ENCODE data around the gene USP48. TPM values are rescaled to one million over a fixed set of nuclear protein-coding genes. Genes with fewer than 3 reads are reported as not detected.

USP48 gene
- total RNA-seq, 4 donors from 2014 or later, result 11.5 to 24.4 (median 14.5) TPM

DNA sequence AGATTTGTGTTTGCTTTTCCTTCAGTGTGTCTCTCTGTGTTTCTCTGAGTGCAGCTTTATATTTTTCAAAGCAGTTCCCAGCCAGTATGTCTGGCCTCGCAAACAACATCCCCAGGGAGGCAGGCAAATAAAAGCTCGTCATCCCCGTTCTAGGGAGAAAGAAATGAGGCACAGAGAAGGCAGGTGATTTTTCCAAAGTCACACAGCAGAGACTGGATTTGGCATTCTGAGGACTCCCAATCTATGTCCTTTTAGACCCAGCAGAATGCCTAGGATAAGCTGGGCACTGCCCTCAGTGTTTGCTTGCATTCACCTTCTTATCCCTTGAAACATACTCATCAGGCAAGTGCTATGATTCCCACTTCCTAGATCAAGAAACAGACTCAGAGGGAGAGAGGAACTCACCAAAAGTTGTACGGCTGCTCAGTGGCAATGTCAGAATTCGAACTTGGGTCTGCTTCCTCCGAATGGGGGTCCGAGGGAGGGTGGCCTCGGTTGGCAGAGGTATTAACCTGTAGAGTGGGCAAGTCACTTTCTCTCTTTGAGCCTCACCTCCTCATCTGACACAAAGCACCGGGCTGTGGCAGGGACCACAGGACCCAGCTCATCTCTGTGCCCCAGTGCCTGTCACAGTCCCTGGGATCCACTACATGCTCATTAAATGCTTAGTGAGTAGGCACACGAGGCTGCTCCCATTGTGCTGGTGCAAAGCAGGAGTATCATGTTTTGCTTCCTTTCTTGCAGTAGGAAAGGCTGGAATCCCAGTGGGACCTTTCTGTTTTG, 118.0 kb downstream of the USP48 start:
- intact Hi-C loops (cut with DNase I; ENCODE audit: low total_unique reads) (no loop called here), in situ Hi-C loops (cut with MboI; ENCODE audit: low sequenced_read_pairs in 4 of 4) (loop anchor here in 1 of 4 donors (25.0 kb wide), 1 partner anchor 428 kb away; no protein-coding TSS in a partner anchor)
- H3K36me3 ChIP-seq, result no peaks in the 10 kb centered on the region
- H3K27me3 ChIP-seq, result peaks cover 46 to 68% (median 68%) of the 10 kb centered on the region in 3 donors
- ATAC-seq, result no peak
- no peak for TF ChIP-seq POLR2A (IDR thresholded peaks at IDR 0.05)
- TF ChIP-seq, protein P1, sequence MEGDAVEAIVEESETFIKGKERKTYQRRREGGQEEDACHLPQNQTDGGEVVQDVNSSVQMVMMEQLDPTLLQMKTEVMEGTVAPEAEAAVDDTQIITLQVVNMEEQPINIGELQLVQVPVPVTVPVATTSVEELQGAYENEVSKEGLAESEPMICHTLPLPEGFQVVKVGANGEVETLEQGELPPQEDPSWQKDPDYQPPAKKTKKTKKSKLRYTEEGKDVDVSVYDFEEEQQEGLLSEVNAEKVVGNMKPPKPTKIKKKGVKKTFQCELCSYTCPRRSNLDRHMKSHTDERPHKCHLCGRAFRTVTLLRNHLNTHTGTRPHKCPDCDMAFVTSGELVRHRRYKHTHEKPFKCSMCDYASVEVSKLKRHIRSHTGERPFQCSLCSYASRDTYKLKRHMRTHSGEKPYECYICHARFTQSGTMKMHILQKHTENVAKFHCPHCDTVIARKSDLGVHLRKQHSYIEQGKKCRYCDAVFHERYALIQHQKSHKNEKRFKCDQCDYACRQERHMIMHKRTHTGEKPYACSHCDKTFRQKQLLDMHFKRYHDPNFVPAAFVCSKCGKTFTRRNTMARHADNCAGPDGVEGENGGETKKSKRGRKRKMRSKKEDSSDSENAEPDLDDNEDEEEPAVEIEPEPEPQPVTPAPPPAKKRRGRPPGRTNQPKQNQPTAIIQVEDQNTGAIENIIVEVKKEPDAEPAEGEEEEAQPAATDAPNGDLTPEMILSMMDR (IDR thresholded peaks at IDR 0.05 in 4 of 5, conservative IDR thresholded peaks at IDR 0.05 in 1 of 5), result no peak
- no peak for DNase-seq
- H3K9me3 ChIP-seq, result no peaks in the 10 kb centered on the region
- H3K27ac ChIP-seq, result no peak overlapping the region
- no peak overlapping the region for H3K4me3 ChIP-seq
- H3K4me1 ChIP-seq, result peaks cover 7 to 14% of the 10 kb centered on the region in 2 donors

DNA sequence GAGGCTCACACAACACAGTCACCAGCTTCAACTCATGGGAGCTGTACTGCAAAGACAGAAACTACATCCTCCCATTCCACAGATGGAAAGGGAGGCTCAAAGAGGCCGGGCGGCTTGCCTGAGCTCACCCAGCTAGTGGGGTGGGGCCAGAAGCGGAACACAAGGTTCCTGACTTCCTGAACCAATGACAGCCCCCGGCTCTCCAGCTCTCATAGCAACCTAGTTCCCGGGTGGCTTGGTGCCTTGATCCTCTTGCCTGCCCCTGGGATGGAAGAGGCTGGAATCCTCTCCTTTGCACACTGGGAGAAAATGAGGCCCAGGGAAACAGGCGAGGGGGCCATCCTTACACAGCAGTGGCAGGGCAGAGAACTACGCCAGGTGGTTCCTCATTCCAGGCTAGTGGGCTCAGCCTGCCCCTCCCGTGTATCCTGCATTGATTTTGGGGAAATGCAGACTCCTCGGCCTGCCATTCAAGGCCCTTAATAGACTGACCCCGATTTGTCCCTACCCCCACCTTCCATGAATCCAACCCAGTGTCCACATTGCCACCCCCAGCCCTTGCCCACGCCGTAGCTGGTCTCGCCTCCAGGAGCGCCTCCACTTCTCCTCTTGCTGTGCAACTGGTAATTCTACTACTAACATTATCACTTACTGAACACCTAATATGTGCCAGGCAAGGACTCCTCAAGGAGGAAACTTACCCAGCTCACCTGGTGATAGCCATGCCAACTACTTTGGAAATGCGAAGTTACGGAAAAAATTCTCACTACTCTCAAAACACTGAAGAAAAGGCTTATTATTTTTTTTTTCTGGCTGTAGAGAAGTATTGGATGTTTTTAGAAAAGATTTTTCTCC, 118.8 kb downstream of the USP48 start:
- no peaks in the 10 kb centered on the region for H3K36me3 ChIP-seq
- H3K27ac ChIP-seq, result no peak overlapping the region
- H3K4me3 ChIP-seq, result no peak overlapping the region
- in situ Hi-C loops (cut with MboI; ENCODE audit: low sequenced_read_pairs in 4 of 4) (loop anchor here in 1 of 4 donors (25.0 kb wide), 1 partner anchor 427 kb away; no protein-coding TSS in a partner anchor), intact Hi-C loops (cut with DNase I; ENCODE audit: low total_unique reads) (no loop called here)
- peaks cover 4 to 6% of the 10 kb centered on the region in 2 donors for H3K4me1 ChIP-seq
- H3K27me3 ChIP-seq, result peaks cover 38 to 60% (median 59%) of the 10 kb centered on the region in 3 donors
- TF ChIP-seq, protein P1 (IDR thresholded peaks at IDR 0.05 in 4 of 5, conservative IDR thresholded peaks at IDR 0.05 in 1 of 5), result no peak
- TF ChIP-seq POLR2A (IDR thresholded peaks at IDR 0.05), result no peak
- H3K9me3 ChIP-seq, result no peaks in the 10 kb centered on the region
- ATAC-seq (no peak), DNase-seq (no peak)

DNA sequence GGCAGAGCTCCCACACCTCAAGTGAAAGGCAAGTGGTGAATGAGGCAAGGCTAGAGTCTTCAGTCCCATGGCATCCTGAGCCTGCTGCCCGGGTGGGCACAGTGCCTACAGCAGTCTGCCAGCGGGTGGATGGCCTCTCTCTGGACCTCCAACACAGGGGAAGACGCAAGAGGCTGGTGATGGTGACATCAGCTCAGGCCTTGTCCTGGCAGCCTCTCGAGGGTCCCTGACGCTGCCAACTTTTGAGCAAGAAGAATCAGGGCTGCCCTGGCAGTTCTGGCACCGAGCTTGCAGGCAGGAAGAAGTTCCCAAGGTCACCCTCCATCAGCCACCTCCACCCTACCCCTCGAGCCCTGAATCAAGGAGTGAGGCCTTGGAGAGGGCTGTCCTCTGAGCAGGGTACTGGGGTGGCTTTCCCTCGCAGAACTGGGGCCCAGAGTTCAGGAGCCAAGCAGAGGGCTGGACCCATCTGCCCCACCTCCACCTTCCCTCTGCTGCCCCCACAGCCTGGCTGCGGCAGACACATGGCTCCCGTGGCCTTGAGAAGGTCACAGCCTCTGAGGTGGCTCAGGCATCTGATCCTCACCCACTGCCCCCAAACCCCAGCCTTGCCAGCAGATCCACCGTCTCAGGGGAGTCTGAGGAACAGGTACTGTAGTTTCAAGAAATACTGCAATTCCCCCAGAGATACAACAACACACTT, 119.5 kb downstream of the USP48 start:
- no peak for ATAC-seq
- in situ Hi-C loops (cut with MboI; ENCODE audit: low sequenced_read_pairs in 4 of 4), result loop anchor here in 1 of 4 donors (25.0 kb wide), 1 partner anchor 426 kb away; no protein-coding TSS in a partner anchor
- peaks cover 30 to 52% (median 52%) of the 10 kb centered on the region in 3 donors for H3K27me3 ChIP-seq

More for the DNA sequence above, 119.5 kb downstream of the USP48 start:
- DNase-seq, result no peak
- H3K9me3 ChIP-seq, result no peaks in the 10 kb centered on the region
- H3K4me3 ChIP-seq, result no peak overlapping the region
- intact Hi-C loops (cut with DNase I; ENCODE audit: low total_unique reads), result no loop called here
- H3K4me1 ChIP-seq, result no peaks in the 10 kb centered on the region
- no peaks in the 10 kb centered on the region for H3K36me3 ChIP-seq
- no peak for TF ChIP-seq POLR2A (IDR thresholded peaks at IDR 0.05)
- TF ChIP-seq, protein P1 (IDR thresholded peaks at IDR 0.05 in 4 of 5, conservative IDR thresholded peaks at IDR 0.05 in 1 of 5), result no peak
- no peak overlapping the region for H3K27ac ChIP-seq

Measured in gastrocnemius medialis (tissue), 4 donors.